Esophagus mucosa (tissue), 1 donor: ENCODE data around the gene SHANK1. TPM values are rescaled to one million over a fixed set of nuclear protein-coding genes. Genes with fewer than 3 reads are reported as not detected.

Experiments
- ATAC-seq: fragments of 200-7000 bp; cut with Tn5 transposase; one replicate; pipeline ENCODE4 v1.9.1; 2020
- total RNA-seq: library from RNA; stranded (reverse); gene quantifications from one replicate; pipeline ENCODE4 v1.2.4, GENCODE V29; 2023
- donor health status: DM: yes; HTN: yes; CAD: no.

SHANK1 gene
- total RNA-seq, 1 donor from 2014 or later: 0.04 TPM

DNA sequence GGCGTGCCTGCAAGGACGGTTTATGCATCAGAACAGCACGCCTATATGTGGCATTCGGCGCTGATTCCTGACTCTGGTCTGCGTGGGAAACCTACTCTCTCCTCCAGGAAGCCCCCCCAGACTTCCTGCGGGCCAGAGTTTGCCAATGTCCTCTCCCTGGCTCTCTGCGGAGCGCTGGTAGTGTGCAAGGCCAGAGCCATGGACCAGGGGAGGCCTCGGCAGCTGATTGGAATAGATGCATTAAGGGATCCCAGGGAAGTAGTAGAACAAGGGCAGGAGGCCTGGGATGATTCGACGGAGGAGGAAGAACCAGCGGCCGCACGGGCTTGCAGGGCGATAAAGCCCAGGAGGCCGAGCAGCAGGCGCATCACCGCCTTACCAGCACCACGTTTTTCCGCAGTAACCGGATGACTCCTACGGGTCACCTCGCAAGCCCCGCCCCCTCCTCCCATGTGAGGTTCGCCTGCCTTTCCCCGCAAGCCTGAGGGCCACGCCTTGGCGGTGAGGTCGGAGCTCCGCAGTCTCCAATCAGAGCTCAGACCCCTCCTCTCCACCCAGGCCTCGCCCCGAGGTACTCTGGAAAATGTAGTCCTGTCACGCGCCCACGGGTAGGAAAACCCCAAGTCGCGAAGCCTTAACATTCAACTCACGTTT, 8.6 kb upstream of the SHANK1 start:
- ATAC-seq: no peak

DNA sequence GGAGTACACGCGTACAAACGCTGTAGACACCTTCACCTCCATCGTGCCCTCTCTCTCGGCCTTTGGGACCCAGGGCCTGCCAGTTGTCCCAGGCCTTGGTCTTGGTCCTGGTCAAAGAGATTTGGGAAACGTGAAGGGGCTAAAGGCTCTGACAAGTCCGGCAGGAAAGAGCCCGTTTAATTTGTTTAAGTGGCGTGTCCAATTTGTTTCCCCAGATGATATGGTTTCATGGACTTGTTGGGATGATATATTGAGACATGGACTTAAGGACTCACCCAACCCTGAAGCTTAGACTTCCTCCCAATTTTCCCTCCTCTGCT, 6.3 kb upstream of the SHANK1 start:
- no peak for ATAC-seq

DNA sequence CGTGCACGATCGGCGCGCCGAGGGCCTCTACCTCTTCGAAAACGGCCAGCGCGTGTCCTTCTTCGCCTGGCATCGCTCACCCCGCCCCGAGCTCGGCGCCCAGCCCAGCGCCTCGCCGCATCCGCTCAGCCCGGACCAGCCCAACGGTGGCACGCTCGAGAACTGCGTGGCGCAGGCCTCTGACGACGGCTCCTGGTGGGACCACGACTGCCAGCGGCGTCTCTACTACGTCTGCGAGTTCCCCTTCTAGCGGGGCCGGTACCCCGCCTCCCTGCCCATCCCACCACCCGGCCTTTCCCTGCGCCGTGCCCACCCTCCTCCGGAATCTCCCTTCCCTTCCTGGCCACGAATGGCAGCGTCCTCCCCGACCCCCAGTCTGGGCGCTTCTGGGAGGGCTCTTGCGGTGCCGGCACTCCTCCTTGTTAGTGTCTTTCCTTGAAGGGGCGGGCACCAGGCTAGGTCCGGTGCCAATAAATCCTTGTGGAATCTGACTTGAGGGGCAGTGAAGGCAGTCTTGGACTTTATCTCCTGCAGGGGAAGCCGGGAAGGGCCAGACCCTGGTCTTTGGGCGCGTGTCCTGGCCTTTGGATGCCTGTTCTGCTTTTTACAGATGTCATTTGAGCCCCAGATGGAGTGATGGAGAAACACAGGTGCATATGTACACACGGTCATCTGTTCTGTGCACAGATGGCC, 5.8 kb upstream of the SHANK1 start:
- no peak for ATAC-seq

DNA sequence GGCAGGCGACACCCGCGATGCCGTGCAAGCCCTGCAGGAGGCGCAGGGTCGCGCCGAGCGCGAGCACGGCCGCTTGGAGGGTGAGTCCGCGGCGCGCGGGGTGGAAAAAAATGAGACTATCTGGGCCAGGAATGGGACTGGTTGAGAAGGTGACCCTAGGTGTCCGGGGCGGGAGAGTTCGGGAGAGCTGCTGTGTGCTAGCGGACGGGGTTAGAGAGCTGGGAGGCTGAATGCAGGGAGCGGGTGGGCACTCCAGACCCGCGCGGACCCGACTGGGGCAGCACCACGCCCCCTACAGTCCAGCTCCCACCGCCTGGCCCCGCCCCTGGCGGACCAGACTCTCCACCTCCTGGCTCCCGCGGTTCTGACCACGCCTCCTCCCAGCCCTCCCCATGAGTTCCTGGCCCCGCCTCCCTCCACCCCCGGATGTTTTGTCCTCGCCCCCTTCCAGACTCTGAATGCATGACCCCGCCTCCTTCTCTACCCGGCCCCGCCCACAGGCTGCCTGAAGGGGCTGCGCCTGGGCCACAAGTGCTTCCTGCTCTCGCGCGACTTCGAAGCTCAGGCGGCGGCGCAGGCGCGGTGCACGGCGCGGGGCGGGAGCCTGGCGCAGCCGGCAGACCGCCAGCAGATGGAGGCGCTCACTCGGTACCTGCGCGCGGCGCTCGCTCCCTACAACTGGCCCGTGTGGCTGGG, 5.1 kb upstream of the SHANK1 start:
- ATAC-seq: peak; percentile 97

- ATAC-seq: no peak
These were observed 4.3 kb upstream of the SHANK1 start for GRCh38 chr19:50723735-50724521.

- no peak for ATAC-seq
These were observed 3.5 kb upstream of the SHANK1 start, which contains the start of gene CLEC11A for GRCh38 chr19:50723069-50723468. Gene CLEC11A, plus strand, starts transcription at chr19:50723364. Its CDS starts 162 bp downstream, at chr19:50723526.

- ATAC-seq: no peak
These were observed 2.8 kb upstream of the SHANK1 start for GRCh38 chr19:50722201-50723013.

GRCh38 chr19:50721441-50722137, 2.0 kb upstream of the SHANK1 start:
- no peak for ATAC-seq

DNA sequence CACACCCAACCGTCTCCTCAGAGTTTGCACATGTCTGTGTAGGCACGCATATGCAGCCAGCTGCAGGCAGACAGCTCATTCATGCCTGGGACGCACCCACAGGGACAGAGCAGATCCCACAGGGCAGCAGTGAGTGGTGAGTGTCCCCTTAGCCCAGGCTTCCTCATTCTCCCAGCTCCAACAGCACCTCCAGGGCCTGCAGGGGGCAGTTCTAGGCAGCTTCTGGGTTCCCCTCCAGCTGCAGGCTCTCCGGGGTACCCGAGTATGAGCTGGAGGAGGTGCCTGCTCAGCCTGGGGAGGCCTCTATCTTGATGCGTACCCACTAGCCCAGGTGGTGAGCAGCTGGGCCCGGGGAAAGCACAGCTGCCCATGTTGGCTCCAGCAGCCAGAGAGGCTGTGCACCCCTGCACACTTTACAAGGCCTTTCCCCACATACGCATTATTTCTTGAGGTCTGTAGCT, 1.3 kb upstream of the SHANK1 start:
- ATAC-seq: peak; percentile 51

- ATAC-seq: no peak
These were observed 749 bp upstream of the SHANK1 start for GRCh38 chr19:50720181-50720920.

- ATAC-seq: no peak
These were observed 525 bp downstream of the SHANK1 start for GRCh38 chr19:50719119-50719435.

DNA sequence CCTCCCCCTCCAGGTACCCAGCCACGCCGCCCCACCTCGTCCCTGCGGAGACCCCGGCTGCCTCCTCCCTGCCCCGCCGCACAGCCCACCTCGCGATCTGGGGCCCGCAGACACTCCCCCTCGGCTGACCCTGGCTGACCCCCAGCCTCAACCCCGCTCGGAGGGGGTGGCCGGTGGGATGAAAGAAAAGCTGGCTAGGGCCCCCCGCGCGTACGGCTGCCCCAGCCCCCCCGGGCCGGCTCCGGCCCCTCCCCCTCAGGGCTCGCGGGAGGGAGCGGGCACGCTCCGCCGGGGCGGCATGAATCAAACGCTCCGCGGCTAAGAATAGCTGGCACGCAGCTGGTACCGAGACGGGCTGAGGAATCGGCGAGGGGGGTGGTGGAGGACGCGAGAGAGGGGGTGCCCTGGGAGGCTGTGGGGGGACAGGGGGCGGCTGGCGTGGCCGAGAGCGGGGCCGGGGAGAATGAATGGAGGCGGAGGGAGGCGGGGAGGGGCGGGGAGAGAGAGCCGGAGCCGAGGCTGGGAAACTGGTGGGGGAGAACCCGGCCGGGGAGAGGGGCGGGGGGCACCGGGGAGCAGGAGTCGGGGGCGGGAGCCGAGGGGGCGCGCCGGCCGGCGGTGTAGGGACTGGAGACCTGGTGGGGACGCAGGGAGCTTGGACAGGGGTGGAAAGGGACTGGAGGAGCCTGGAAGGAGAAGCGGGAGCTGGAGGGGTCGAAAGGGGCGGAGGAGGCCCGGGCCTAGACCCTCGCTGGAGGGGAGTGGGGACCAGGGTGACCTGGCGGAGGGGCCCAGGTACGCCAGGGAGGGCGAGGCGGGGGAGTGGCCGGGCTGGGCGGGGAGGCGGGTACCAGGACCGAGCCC, 1.1 kb downstream of the SHANK1 start:
- ATAC-seq: no peak

DNA sequence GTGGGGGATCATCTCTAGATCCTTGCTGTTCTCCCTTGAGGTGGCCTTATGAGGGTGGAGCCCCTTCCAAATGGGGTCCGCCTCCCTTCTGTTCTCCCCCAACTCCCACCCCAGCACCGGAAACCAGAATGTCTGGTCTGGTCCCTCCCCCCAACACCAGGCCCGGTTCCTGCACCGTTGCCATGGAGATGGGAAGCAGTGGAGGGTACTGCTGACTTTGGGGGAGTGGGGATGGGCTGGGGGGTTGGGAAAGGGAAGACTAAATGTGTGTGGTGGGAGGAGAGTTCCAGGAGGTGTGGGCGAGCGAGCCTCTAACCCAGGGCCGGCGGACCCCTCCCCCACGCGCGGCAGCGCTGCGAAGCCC, 1.7 kb downstream of the SHANK1 start:
- no peak for ATAC-seq

DNA sequence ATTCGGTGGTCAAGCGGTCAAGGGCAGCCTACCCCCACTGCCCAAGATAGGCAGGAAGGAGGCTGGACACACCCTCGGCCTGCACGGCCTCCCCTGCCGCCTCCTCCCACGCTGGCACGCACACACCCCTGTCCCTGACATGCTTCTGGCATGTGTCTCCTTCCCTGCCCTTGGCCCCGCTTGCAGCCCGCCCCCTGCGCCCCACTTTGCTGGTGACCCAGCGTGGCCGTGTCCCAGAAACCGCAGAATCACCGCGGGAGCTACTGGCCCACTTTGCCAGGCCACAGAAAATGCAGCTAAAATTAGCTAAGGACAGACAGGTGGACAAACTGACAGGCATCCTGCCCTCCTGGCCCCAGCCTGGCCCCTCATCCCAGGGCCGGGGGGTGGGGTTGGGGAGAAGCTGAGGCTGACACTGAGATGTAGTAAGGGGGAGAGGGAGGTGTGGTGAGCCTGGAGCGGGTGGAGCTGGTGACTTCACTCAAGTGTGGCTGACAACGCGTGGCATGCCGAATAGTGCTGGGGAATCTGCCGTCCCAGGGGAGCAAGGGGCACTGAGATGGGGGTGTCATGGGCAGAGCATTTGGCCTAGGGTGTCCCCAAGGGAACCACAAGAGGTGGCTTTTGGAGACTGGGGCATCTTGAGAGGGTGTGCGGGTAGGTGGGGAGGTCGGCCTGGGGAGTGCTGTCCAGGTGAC, 2.4 kb downstream of the SHANK1 start:
- ATAC-seq: no peak

DNA sequence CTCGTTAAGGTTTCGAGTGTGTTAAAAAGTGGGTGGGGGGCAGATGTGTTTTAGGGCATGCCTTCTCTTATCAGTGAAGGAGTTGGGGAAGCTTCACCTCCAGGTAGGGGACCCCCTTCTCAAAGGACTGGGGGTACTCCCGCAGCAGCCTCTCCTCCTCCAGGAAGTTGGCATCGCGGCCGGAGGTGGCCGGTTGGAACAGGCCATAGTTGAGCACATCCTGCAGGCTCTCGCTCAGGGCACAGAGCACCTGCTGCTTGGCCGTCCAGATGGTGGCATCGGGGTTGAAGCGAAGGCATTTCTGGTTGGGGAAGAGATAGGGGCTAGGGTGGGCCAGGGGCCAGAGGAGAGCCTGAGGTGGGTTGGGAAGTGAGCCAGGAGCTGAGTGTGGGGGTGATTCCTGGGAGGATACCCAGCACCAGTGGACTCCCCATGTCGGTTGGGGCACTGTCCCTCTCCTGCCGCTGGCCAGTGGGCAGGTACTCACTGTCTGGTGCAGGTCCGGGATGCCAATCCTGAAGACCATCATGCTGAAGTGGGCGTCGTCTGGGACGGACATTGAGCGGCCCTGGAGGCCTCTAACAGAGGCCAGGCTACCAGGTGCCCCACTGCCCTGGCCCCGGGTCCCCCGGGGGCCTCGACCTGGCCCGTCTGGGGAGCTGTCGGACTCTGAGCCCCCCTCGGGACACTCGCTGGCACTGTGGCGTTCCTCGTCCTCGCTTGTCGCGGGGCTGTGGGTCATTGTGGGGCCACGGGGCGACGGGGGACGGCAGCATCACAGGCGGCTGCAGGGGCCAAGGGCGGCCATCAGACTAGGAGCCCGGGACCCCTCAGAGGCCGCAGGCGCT, 3.2 kb downstream of the SHANK1 start:
- no peak for ATAC-seq

GRCh38 chr19:50713556-50714236, 5.9 kb downstream of the SHANK1 start:
- no peak for ATAC-seq

GRCh38 chr19:50712833-50713232, 6.8 kb downstream of the SHANK1 start:
- ATAC-seq: no peak

GRCh38 chr19:50711805-50712204, 7.8 kb downstream of the SHANK1 start:
- no peak for ATAC-seq
